IPS DF 19.7 (cell line): ENCODE data around the gene GTF3A.
"Not testable (repeated sequence)": the region's sequence is repeated elsewhere in the genome, so short reads cannot be mapped to it uniquely, and the experiment has no call there.

Source experiments
- DNase-seq: peaks from one replicate; pipeline ENCODE4 v3.0.0-alpha.2; 2013; ENCODE audit warnings: low read depth, low spot score

The GTF3A gene

DNA sequence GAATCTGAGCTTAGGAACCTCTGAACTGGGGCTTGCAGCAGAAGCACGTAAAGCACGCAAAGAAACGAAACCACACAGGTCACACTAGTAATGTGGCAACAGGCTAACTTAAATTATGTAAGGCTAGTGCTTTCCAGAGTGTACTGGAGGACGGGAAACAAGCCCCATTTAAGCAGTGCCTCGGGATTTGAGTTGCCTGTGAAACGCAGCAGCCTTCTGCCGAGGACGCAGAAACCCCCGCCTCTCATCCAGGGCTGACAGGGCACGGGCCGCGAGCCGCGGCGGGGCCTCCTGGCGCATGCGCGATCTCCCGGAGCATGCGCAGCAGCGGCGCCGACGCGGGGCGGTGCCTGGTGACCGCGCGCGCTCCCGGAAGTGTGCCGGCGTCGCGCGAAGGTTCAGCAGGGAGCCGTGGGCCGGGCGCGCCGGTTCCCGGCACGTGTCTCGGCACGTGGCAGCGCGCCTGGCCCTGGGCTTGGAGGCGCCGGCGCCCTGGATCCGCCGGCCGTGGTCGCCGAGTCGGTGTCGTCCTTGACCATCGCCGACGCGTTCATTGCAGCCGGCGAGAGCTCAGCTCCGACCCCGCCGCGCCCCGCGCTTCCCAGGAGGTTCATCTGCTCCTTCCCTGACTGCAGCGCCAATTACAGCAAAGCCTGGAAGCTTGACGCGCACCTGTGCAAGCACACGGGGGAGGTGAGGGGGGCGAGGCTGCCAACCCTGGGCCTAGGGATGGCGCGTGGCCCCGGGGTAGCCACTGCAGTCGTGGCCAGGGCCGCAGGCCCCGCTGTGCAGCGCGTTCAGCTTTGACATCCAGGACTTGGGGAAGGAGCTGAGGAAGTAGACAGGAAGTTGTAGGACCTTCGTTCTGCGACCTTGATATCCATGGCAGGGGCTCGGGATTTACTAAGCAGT, at the start of gene GTF3A:
TSS of gene GTF3A (plus strand) at position 374 of the 912 bp plus-strand sequence.
- no peak for DNase-seq

DNA sequence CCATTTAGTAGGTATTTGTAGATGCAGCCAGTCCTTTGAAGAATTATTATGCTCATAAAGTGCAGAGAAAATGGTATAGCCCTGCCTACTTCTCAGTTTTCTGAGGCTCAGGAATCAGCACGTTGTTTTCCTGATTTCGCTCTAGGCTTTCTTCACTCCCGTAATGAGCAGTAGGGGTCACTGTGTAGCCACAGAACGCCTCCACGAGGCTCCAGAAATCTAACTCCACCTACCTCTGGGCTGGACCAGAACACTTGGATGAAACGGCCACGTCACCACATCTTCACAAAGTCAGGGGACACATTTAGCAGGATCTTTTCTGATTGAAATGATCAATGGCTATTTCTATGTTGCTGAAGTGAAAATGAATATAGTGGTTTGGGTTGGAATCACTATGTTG, 49.8 kb upstream of the GTF3A start:
- DNase-seq: no peak

DNA sequence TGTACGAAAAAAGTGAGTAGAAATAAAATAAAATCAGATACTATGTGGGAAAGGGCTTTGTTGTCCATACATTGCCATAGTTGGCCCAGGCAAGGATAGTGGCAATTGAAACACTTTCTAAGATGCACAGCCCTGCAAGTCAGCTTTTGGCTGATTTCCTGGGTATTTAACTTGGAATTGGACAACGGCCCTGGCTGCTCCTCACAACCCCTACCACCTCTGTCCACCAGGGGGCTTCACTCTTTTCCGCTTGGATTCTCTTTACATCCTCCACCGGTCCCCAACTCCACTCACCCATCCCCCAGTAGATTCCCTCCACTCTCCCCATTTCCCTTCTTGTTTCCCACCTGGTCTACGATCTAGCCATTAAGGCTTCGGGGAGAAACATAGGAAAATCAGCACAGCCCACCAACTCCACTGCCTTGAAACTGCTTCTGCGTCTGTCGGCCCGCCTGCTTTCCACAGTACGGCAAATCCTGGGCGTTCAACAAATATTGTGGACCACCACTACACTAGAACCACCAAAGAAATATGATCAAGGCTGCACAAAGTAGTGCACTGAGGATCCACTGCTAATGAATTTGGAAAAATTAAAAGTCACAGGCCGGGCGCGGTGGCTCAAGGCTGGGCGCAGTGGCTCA, 48.6 kb upstream of the GTF3A start:
- no peak for DNase-seq

DNA sequence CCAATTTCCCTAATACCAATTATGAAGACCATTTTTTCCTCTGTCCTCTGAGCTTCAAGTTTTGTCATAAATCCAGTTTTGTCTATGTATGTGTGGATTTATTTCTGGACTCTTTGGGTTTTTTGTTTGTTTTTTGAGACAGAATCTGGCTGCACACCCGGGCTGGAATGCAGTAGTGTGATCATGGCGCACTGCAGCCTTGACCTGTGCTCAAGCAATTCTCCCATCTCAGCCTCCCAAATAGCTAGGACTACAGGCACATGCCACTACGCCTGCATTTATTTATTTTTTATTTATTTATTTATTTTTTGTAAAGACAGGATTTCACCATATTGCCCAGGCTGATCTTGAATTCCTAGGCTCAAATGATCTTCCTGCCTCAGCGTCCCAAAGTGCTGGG, 45.3 kb upstream of the GTF3A start:
- no peak for DNase-seq

DNA sequence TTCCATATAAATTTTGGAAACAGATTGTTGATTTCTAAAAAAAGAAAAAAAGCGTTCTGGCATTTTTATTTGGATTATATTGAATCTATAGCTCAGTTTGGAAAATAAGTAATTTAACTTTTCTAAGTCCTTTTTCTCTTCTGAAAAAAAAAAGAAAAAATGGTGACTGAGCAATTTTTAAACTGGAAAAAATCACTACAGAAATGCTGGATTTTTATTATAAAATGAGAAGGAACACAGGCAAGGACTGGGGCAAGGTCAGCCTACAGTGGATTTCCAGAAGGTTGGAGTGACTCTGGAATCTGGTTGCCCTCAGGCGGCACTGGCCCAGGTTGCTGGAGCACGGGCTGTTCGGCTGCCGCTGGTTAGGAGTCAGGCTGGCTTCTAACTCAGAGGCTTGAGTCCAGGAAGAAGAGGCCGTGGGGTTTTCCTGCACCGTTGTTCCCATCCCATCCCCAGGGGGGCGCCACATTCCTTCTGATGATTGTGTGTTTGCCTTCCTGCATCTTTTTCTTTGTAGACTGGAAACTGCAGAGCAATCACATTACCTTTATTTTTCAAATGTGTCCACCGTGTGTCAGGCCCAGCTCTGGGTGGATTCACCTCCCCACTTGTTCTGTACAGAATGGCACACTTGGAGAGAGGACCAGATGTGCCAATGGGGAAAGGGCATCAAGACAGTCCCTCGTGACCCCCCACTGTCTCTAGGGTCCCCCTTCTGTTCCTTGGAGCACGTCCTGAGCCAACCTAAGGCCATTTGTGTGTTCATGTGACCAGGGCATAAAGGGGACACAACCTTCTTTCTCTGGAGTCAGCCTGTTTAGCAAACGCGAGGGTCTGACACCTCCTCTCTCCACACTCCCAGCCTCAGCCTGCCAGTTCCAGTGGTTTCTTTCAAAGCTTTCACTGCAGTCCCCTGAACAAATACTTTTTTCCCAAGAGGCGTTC, 44.5 kb upstream of the GTF3A start:
- DNase-seq: no peak

DNA sequence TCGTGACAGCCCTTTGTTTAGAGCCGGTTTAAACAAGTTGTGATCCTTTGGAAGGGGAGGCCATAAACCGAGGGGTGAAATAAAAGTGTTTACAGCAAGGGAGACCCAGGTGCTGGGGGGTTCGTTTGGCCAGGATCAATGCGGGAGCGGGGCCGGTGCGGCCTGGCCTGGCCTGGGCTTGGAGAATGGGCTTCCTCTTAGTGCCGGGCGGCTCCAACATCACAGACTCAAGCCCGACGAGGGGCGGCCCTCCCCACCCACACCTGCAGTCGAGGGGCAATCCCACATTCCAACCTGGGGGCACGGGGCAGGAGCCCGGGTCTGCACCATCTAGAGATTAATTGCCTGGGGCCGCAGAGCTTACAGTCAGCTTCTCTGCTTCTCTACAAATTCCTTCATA, 42.8 kb upstream of the GTF3A start:
- no peak for DNase-seq

DNA sequence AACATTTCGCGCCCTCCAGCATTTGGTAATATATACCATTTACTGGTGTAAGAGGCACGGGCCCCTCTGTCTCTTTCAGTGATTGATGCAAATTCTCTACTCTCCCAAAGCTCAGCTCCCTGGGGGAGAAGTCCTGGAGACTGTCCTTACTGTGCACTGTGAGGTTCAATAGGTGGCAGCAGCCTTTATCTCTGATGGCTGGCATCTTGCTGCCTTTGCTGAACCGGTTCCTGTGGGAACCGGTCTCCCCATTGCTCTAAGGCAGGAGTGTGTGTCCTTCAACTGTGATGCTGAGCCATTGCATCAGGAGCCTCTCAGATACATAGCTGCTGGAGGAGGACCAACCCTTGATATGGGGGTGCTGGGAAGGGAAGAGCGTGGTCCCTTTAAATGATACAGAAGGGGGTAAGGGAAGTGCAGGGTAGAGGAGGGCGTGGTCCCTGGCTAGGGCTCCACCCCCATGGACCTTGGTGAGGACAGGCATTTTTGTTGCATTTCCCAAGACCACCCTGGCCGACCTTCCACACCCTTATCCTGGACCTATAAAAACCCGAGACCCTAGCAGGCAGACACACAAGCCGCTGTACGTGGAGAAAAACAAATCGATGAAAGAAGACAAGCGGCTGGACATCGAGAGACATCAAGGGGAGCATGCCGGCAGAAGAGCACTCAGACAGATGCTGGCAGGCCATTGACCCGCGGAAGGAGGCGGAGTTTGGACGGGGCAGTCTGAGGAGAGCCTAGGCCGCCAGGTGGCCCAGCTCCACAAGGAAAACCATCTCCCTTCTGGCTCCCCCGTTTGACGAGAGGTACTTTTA, 41.1 kb upstream of the GTF3A start:
- no peak for DNase-seq

DNA sequence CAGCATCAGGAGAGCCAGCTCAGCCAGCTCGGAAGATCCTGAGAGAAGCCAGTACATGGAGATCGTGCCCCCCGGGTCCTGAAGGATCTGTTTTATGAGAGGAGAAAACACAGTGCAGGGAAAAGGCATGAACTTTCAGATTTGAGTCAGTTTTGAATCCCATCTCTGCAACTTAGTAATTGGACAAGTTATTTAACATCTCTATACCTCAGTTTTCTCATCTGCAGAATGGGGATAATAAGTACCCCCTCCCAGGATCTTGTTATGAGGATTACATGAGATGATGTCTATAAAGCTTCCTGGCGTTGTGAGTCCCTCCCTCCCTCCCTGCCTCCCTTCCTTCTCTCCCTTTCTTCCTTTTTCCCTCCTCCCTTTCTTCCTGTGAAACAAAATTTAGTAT, 40.1 kb upstream of the GTF3A start:
- DNase-seq: no peak

DNA sequence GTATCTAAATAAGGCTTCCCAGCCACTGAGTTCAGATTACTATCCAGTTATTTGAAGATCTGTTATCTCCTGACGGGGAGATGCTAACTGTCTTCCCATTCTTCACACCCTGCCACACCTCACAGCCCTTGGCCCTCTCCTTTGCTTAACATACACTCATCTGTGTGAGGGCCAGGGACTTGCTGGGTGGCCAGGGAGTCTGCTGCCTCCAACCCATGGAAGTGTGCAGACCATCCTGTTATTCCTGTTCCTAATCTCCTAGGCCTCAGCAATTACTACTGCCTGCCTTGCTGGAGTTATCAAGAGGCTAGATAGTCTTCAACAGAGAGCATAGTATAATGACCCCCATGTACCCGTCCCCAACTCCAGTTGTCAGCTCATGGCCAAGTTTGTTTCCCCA, 36.2 kb upstream of the GTF3A start:
- no peak for DNase-seq

DNA sequence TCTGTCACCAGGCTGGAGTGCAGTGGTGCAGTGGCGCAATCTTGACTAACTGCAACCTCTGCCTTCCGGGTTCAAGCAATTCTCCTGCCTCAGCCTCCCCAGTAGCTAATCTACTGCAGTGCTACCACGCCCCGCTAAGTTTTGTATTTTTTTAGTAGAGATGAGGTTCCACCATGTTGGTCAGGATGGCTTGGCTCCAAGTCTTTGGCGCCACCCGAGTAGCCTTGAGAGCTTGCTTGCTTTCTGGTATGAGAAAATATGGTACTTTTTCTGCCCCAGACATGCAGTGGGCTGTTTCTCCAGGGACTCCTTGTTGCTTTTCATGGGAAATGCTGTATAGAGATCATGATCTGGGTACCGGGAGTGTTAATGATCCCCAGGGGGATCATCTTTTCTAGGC, 34.5 kb upstream of the GTF3A start:
- DNase-seq: no peak

DNA sequence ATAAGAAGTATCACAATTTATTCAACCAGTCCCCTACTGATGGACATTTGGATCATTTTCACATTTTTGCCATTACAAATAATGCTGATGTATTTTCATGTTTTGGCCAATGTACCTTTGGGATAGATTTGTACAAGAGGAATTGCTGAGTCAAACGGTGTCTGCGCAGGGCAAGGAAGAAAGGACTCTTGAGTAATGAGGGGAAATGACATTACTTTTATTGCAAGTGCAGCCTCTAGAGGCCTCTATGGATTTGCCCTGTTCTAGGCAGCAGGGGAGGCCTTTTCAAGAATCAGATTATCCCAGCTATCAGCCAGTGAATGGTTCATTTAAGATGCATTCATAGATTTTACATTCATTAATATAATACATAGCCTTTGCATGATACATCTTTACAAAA, 32.9 kb upstream of the GTF3A start:
- DNase-seq: no peak

DNA sequence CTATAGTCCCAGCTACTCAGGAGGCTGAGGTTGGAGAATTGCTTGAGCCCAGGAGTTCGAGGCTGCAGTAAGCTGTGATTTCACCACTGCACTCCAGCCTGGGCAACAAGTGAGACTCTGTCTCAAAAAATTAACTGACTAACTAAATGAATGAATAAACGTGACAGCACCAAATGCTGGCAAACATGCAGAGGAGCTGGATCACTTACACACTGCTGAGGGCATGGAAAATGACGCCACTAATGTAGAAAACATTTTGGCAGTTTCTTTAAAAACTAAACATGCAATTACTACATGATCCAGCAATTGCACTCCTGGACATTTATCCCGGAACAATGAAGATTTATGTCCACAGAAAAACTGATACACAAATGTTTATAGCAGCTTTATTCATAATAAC, 31.3 kb upstream of the GTF3A start:
- no peak for DNase-seq

DNA sequence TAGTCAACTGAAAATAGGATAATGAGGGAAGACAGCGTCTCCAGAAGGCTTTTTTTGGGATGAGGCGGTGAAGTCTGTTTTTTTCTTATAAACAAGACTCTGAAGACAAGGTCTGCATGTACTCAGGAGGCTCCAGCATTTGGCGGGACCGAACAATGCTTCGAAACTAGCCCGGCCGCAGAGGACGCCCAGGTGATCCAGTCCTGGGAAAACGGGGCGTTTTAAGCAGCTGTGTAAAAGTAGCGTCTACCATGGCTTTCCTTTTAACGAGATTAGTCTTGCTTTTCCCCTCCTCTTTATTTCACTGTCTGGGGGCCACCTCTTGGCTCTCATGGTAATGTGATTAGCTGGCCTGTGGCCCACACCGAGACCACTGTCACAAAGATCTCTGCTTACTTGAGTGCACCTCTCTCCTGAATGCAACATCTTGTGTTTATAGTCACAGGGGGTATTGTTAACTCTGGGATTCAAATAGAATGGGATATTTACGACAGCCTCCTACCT, 29.4 kb upstream of the GTF3A start:
- no peak for DNase-seq

DNA sequence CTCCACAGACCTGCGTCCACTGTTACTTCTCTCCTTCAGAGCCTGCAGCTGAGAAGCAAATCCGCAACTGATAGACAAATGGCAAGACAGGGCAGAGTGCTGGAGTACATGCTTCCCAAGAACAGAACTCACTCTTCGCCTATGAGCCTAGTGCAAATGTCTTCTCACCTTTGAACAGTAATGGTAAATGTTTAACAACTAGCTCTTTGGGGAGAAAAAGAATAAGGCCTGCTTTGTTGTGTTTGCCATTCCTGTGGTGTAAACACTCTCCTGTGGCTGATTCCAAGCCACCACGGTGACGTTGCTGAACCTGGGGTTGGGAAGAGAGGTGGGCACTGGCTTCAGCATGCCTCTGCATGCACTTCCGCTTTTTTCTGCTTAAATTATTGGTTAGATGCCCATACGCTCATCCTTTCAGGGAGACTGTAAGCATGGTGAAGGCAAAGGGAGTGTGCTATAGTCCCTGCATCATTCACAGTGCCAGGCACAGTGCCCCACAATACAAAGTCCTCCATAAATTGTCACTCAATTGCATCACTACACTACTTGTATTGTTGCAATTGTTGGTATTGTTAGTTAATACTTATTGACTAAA, 28.1 kb upstream of the GTF3A start:
- no peak for DNase-seq

DNA sequence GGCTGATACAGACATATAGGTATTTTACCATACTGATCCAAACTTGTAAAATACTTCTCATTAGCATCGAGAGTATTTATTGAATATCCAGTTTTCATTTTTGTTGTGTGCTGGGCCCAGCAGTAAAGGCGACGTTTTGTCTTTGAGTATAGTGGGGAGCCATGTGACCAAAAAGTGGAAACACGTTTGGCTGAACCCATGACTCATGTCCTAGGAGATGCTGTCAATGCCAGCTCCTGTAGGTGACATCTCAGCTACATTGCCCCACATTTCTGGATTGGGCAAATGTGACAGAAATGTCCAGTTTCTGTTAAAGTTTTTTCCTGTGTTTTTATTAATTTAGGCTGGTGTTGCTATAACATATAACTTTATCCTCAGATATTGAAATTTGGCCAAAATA, 26.1 kb upstream of the GTF3A start:
- DNase-seq: no peak

DNA sequence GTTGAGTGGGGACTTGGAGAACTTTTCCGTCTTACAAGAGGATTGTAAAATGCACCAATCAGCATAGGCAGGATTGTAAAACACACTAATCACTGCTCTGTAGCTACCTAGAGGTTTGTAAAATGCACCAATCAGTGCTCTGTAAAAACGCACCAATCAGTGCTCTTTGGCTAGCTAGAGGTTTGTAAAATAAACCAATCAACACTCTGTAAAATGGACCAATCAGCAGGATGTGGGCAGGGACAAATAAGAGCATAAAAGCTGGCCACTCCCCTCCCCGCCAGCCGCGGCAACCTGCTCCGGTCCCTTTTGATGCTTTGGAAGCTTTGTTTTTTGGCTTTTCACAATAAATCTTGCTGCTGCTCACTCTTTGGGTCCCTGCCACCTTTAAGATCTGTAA, 24.0 kb upstream of the GTF3A start:
- not testable (repeated sequence) for DNase-seq

DNA sequence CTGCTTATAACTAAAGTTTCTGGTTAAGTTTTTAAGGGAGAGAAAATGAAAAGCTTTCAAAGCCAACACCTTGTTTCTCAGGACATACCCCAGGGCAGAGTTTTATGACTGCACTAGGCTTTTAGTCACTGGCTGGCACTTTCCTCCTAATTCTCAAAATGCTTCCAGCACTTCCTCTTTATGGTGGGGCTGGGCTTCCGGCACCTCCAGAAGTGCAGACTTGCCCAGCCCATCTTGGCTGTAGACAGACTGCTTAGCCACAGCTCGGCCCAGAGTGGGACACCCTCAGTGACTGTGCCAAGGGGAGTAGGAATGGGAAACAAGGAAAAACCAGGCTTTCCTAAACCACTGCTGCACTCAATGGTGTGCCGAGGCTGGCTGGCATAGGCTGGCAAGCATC, 23.2 kb upstream of the GTF3A start:
- no peak for DNase-seq

DNA sequence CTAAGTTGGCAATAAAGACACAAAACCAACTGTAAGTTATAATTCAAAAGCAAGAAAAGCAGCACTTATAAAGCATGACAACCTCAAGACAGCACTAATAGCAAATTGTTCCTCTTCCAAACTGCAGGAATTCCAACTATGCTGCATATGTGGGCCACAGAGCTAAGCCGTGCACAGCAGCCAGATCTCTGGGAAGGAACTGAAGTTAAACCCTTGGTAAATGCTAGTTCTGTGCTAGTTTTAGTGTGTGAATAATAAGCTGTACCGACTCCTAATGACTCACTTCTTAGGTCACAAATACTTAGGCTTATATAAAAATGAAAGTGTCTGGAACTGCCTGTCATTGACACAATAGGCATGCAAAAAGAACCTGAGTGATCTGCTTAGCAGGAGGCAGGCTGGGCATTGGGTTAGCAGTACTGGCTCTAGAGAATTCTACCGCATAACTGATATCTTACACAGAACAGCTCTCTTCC, 21.2 kb upstream of the GTF3A start:
- no peak for DNase-seq

DNA sequence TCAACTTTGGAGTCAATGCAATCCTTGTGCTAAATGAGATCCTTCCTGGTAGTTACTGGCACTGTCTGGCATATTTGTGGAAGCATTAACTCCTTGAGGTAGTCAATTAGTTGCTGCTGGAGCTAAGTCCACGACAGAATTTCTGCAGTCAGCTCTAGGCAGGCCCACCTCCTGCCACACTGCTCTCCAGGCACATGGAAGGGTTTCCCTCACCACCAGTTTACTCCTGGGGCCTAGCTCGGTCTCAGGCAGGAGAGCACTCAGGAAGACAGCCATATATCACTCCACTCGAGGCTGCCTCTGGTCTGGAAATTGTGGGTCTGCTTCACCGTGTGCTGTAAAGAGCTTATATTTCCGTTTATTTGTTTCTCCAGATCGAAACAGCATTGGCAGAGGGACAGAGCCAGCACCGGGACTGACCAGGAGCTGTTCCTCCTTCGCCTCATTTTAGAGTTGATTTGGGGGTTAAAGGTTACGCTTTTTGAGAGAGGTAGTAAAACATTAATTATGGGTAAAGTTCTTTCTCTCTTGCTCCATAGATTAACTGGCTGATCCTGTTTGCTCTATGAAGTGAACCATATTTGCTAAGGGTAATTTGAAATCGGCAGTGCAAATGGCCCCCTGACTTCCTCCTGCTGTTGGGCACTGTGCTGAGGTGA, 20.6 kb upstream of the GTF3A start:
- DNase-seq: no peak

DNA sequence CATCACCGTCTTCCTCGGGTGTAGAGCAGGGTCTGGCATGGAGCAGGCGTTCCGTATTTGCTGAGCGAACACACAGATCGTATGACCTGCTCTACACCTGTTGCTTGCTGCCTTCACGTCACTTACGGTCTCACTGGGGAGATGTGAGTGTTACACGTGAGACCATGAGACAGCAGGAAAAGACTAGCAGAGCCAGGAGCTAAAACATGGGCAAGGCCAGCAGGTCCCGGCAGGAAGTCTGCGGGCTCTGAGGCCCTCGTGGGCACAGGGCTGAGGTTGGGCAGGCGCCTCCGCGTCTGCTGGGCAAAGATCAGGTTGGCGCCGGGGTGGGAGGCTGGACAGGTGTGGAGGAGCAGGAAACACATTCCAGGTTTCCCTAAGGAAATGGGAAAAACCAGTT, 19.7 kb upstream of the GTF3A start:
- no peak for DNase-seq
